HG02870 (cell line): Measurements from ENCODE around the gene GNB1L.

Experiments
- ATAC-seq: cut with Tn5 transposase; IDR thresholded peaks from one replicate; pipeline ENCODE4 v1.9.1; 2021; ENCODE audit warnings: mild to moderate bottlenecking, moderate library complexity; ENCODE audit not compliant: unreplicated experiment

Gene GNB1L

GRCh38 chr22:19765477-19766239 is 89.0 kb downstream of the GNB1L start:
- no peak for ATAC-seq

GRCh38 chr22:19764636-19765476 is 89.8 kb downstream of the GNB1L start:
- ATAC-seq = no peak

- no peak for ATAC-seq
Measured at GRCh38 chr22:19764299-19764593, 90.4 kb downstream of the GNB1L start.

GRCh38 chr22:19763458-19764298 is 91.0 kb downstream of the GNB1L start:
- ATAC-seq = no peak

GRCh38 chr22:19762568-19763457 is 91.9 kb downstream of the GNB1L start:
- no peak for ATAC-seq

GRCh38 chr22:19761725-19762567 is 92.7 kb downstream of the GNB1L start:
- no peak for ATAC-seq

GRCh38 chr22:19760951-19761724 is 93.5 kb downstream of the GNB1L start:
- ATAC-seq = no peak

GRCh38 chr22:19760058-19760950 is 94.4 kb downstream of the GNB1L start, which contains the start of gene TBX1:
Gene TBX1, plus strand, starts transcription at chr22:19760778. Its CDS starts 66 bp downstream, at chr22:19760844.
- ATAC-seq = no peak

- no peak for ATAC-seq
Measured at GRCh38 chr22:19759427-19760057, 95.1 kb downstream of the GNB1L start.

GRCh38 chr22:19758896-19759426 is 95.7 kb downstream of the GNB1L start:
- ATAC-seq = no peak

GRCh38 chr22:19757985-19758895 is 96.4 kb downstream of the GNB1L start:
- ATAC-seq = no peak

GRCh38 chr22:19757140-19757984 is 97.3 kb downstream of the GNB1L start:
- no peak for ATAC-seq

GRCh38 chr22:19756288-19757128 is 98.2 kb downstream of the GNB1L start:
- ATAC-seq = no peak

GRCh38 chr22:19755722-19756287 is 98.9 kb downstream of the GNB1L start:
- ATAC-seq = no peak
